Thymus (tissue), 11 donors: ENCODE measurements around the gene TDP1. TPM values are rescaled to one million over a fixed set of nuclear protein-coding genes. Genes with fewer than 3 reads are reported as not detected.

Experiments used
- DNase-seq, 9 donors: peaks; one replicate each; pipeline ENCODE4 v3.0.0-alpha.2; 2013; ENCODE audit warnings: low spot score in 9 of 9, low read depth in 6 of 9, missing footprints in 1 of 9
- H3K27ac ChIP-seq, 2 donors: one replicate each; pipeline ENCODE4 v1.5.1; 2013; ENCODE audit warnings: control low read depth in 1 of 2, low read depth in 1 of 2, low read length in 1 of 2, mild to moderate bottlenecking in 1 of 2, moderate library complexity in 1 of 2
- H3K27me3 ChIP-seq, 2 donors: one replicate each; pipeline ENCODE4 v1.5.1; 2013; ENCODE audit warnings: low read length in 1 of 2; ENCODE audit not compliant: control insufficient read depth in 2 of 2, insufficient read depth in 1 of 2
- H3K36me3 ChIP-seq, 2 donors: one replicate each; pipeline ENCODE4 v1.5.1; 2013; ENCODE audit warnings: low read length in 1 of 2, mild to moderate bottlenecking in 1 of 2, moderate library complexity in 1 of 2; ENCODE audit not compliant: control insufficient read depth in 2 of 2, insufficient read depth in 2 of 2
- H3K4me1 ChIP-seq, 2 donors: one replicate each; pipeline ENCODE4 v1.5.1; 2013; ENCODE audit warnings: low read length in 2 of 2; ENCODE audit not compliant: control insufficient read depth in 2 of 2, insufficient read depth in 2 of 2
- H3K4me3 ChIP-seq, 2 donors: one replicate each; pipeline ENCODE4 v1.5.1; 2013; ENCODE audit warnings: low read length in 2 of 2, control low read depth in 1 of 2, mild to moderate bottlenecking in 1 of 2
- H3K9me3 ChIP-seq, 2 donors: one replicate each; pipeline ENCODE4 v1.5.1; 2013; ENCODE audit warnings: low read length in 1 of 2, mild to moderate bottlenecking in 1 of 2; ENCODE audit not compliant: control insufficient read depth in 2 of 2, insufficient read depth in 1 of 2
- WGBS: extraction: QIAGEN DNeasy Blood & Tissue Kit; methylation state at CpG from one replicate; pipeline ENCODE4 v1.1.7; 2013; 5-methylcytosine and 5-hydroxymethylcytosine counted together
- polyA plus RNA-seq: library from polyadenylated mRNA; stranded (reverse); fragments of 200-250 nt; gene quantifications from one replicate; pipeline ENCODE4 v1.2.3, GENCODE V29; 2013
- total RNA-seq: library from RNA; stranded (reverse); fragments of 120-200 nt; gene quantifications from one replicate; pipeline ENCODE4 v1.2.4, GENCODE V29; 2013
- donor health status: healthy.

Gene TDP1
- total and polyA plus RNA-seq, 2 donors, result 12.5 to 31.4 TPM

DNA sequence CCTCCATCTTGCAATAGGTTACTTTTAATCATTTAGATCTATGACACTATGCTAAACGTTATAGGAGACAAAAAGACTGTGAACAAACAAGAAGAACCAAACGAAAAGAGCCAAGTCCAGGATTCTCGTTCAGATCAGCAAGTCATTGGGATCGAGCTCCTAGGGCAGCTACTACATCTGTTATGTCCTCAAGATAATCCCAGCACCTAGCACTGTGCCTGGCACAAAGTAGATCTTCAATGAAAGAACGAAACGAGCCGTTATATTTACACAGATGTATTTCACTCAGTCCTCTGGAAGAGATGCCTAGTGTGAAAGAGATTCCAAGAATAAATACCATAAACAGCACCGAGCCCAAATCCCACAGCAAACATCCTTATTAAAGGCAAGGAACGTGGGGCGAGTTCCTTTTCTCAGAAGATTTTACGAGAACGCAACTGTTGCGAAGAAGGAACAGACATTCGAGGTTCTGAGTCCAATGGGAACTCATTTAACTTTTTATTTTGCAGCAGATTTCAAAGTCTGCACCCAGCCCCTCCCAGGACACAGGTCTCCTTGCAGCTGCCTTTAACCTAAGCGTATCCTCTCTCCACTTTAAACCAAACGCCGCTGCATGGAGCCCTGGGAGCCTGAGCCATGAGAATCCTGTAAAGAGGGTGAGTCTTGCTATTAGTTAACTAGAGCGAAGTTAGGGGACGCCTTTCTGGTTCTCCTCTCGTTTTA lies 544 bp upstream of the TDP1 start:
- Histone ChIP-seq H3K36me3 (peaks cover 16 to 22% of the 10 kb centered on the region in 2 donors), H3K27ac (peak overlapping the region; percentile 64 to 82), H3K27me3 (no peaks in the 10 kb centered on the region), H3K4me1 (peaks cover 15 to 20% of the 10 kb centered on the region in 2 donors), H3K4me3 (peak overlapping the region; percentile 64 to 85), H3K9me3 (peaks cover 2 to 11% of the 10 kb centered on the region in 2 donors)
- DNase-seq, result no peak
- WGBS, result 3% methylated on average over 20 of the region's 20 CpGs

DNA sequence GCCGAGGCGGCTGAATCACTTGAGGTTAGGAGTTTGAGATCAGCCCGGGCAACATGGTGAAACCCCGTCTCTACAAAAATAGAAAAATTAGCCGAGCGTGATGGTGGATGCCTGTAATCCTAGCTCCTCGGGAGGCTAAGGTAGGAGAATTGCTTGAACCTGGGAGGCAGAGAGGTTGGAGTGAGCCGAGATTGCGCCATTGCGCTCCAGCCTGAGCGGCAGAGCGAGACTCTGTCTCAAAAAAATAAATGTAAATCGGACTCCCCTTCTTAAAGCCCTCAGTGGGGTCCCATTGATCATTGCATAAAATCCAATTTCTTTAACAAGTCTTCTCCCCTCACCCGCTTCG lies 908 bp downstream of the TDP1 start:
- H3K4me1 ChIP-seq, result peaks cover 20 to 21% of the 10 kb centered on the region in 2 donors
- H3K36me3 ChIP-seq, result peaks cover 11 to 19% of the 10 kb centered on the region in 2 donors
- DNase-seq, result no peak
- H3K27ac ChIP-seq, result peak overlapping the region; percentile 94 to 98
- H3K4me3 ChIP-seq, result peak overlapping the region; percentile 64 to 85
- H3K9me3 ChIP-seq, result peaks cover 2 to 11% of the 10 kb centered on the region in 2 donors
- no peaks in the 10 kb centered on the region for H3K27me3 ChIP-seq
- 56% methylated on average over 15 of the region's 15 CpGs for WGBS

DNA sequence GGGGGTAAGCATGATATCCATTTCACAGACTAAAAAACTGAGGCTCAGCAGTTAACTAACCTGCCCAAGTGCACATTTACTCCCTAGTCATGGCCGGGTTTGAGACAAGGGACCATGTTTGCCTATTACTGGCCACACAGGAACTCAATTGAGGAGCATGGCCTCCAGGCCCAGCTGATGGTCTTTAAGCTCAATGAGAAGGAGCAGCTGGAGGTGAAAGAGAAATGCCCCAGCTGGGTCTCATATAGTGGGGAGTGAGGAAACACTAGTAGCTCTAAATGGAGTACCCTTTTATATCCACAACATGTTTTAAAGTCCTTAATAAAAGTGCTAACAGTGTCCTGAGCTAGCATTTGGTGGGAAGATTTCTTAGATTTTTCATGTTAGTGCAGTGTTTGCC lies 1.6 kb downstream of the TDP1 start:
- no peak overlapping the region for H3K4me3 ChIP-seq
- no peaks in the 10 kb centered on the region for H3K27me3 ChIP-seq
- WGBS, result 95% methylated on average over 1 of the region's 1 CpG
- H3K9me3 ChIP-seq, result peaks cover 2 to 11% of the 10 kb centered on the region in 2 donors
- DNase-seq, result no peak
- peaks cover 12 to 23% of the 10 kb centered on the region in 2 donors for H3K36me3 ChIP-seq
- H3K4me1 ChIP-seq, result peaks cover 20 to 21% of the 10 kb centered on the region in 2 donors
- H3K27ac ChIP-seq, result no peak overlapping the region

DNA sequence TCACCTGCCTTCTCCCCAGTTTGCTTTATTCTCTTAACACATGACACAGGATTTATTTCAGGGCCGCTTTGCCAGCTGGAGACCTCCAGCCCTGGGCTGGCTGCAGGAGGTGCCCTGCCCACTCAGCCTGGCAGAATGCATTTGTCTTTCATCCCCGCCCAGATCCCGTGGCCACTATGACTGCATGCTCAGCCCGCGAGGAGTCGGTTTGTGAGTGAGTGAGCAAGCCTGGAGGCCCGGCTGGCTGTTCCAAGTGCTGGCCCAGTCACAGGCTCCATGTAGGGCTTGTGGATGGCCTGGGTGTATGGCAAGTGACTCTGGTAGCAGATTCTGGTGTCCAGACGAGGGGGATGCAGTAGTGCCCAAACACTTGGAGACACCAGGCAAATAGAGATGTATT lies 2.1 kb downstream of the TDP1 start:
- no peak overlapping the region for H3K27ac ChIP-seq
- DNase-seq, result no peak
- H3K9me3 ChIP-seq, result peaks cover 2 to 11% of the 10 kb centered on the region in 2 donors
- WGBS, result 98% methylated on average over 8 of the region's 8 CpGs
- no peaks in the 10 kb centered on the region for H3K27me3 ChIP-seq
- H3K4me3 ChIP-seq, result no peak overlapping the region
- H3K4me1 ChIP-seq, result peaks cover 20 to 21% of the 10 kb centered on the region in 2 donors
- peaks cover 14 to 26% of the 10 kb centered on the region in 2 donors for H3K36me3 ChIP-seq

DNA sequence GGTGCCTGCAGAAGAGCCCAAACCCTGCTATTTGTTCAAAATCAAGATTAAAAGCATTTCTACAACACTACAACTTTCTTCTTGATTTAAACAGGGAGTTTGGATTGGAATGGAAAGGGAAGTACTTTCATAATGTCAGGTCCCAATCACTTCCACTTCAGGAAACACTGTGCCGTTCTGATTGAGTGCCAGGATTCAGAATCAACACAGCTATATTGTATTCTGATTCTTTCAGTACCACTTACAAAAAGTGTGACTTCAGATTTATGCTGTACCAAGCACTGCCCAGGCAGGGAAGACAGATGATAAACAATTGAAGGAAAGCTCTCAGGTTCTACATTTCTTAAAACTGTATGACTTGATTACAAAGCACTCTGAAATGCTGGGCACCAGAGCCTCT lies 3.2 kb downstream of the TDP1 start:
- H3K27ac ChIP-seq, result no peak overlapping the region
- DNase-seq, result no peak
- H3K4me3 ChIP-seq, result no peak overlapping the region
- peaks cover 20 to 21% of the 10 kb centered on the region in 2 donors for H3K4me1 ChIP-seq
- peaks cover 2 to 11% of the 10 kb centered on the region in 2 donors for H3K9me3 ChIP-seq
- H3K36me3 ChIP-seq, result peaks cover 25 to 38% of the 10 kb centered on the region in 2 donors
- 91% methylated on average over 1 of the region's 1 CpG for WGBS
- no peaks in the 10 kb centered on the region for H3K27me3 ChIP-seq

DNA sequence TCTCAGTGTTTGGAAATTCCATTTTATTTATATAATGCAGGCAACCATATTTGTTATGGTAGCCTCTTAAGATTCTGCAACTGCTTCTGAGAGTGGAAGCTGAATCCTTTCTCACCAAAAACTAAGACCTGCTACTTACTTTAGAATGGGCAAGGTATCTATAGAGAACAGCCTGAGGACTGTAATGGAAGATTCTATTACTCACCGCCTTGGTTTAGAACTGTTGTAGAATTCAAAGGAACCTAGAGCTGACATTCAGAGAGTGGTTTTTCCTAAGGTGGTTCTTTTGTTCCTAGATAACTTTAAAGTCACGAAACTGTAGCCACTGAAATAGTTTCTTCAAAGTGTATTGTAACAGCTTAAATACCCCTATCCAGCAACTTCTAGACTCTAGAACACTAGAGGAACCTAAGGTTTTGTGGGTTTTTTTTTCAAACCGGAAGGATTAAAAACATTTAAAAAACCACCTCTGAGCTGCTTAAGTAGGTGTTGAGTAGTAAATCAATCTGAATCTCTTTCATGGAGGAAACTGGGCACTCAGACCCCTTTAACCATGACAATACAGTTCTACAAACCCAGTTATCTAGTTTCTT lies 4.2 kb downstream of the TDP1 start:
- peak in 3 of 9 donors; percentile 8 to 68 (median 18) for DNase-seq
- WGBS, result 25% methylated on average over 3 of the region's 3 CpGs
- Histone ChIP-seq H3K9me3 (peaks cover 2 to 11% of the 10 kb centered on the region in 2 donors), H3K36me3 (peaks cover 30 to 47% of the 10 kb centered on the region in 2 donors), H3K27ac (peak overlapping the region in 1 of 2 donors; percentile 25), H3K27me3 (no peaks in the 10 kb centered on the region), H3K4me3 (no peak overlapping the region), H3K4me1 (peaks cover 15 to 17% of the 10 kb centered on the region in 2 donors)

DNA sequence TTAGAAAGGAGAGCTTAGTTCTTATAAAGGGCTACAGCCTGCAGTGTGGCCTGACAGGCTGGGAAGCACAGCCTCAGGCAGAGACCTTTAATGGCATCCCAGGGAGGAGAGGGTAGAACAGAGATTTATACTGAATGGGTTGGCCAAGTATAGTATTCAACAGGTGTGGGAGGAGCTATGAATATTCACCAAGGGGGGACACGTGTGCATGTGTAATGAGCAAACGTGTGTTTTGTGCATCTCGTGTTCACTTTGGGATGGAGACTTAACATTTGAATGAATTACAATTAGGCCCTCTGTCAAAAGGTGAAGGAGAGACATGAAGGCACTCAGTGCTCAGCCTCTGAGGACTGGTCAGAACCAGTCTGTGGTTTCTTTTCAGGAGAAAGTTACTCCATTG lies 5.2 kb downstream of the TDP1 start:
- H3K36me3 ChIP-seq, result peaks cover 35 to 52% of the 10 kb centered on the region in 2 donors
- 98% methylated on average over 3 of the region's 3 CpGs for WGBS
- H3K4me3 ChIP-seq, result no peak overlapping the region
- no peak for DNase-seq
- peaks cover 2 to 11% of the 10 kb centered on the region in 2 donors for H3K9me3 ChIP-seq
- H3K27ac ChIP-seq, result peak overlapping the region in 1 of 2 donors; percentile 0
- H3K27me3 ChIP-seq, result no peaks in the 10 kb centered on the region
- peaks cover 15 to 17% of the 10 kb centered on the region in 2 donors for H3K4me1 ChIP-seq

DNA sequence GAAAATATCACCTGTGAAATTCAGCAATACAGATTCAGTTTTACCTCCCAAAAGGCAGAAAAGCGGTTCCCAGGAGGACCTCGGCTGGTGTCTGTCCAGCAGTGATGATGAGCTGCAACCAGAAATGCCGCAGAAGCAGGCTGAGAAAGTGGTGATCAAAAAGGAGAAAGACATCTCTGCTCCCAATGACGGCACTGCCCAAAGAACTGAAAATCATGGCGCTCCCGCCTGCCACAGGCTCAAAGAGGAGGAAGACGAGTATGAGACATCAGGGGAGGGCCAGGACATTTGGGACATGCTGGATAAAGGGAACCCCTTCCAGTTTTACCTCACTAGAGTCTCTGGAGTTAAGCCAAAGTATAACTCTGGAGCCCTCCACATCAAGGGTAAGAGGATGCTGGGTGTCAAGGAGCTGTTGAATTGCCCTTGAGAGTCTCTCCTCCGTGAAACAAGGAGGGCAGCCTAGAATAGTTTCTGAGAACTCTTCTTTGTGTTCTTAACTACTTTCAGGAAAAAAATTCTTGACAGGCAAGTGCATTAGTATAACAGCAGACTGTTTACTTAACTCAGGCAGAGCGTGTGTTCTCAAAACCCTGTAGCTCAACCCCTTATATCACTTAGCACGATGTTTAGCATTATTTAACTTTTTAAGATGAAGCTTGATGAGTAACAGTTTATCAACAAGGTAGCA lies 7.7 kb downstream of the TDP1 start:
- H3K27ac ChIP-seq, result no peak overlapping the region
- no peak overlapping the region for H3K4me3 ChIP-seq
- peaks cover 41 to 62% of the 10 kb centered on the region in 2 donors for H3K36me3 ChIP-seq
- H3K27me3 ChIP-seq, result no peaks in the 10 kb centered on the region
- 98% methylated on average over 10 of the region's 10 CpGs for WGBS
- peaks cover 0 to 8% of the 10 kb centered on the region in 2 donors for H3K4me1 ChIP-seq
- no peak for DNase-seq
- H3K9me3 ChIP-seq, result peaks cover 0 to 2% of the 10 kb centered on the region in 2 donors

DNA sequence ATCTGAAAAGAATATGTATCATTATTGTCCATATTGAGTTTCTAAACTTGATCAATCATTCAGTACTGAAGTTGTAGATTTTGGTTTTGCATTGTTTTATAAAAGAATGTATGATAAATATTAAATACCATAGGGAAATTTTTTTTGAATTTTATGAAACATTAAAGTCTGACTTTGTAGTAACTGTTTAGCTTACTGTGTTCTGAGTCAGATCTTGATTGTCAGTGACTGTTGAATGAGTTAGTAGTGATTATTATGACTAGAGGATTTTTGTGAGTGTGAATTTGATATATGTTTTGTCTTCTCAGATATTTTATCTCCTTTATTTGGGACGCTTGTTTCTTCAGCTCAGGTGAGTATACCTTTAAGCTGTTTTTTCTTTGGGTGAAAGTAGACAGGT lies 10.1 kb downstream of the TDP1 start:
- Histone ChIP-seq H3K9me3 (no peaks in the 10 kb centered on the region), H3K4me3 (no peak overlapping the region), H3K36me3 (peaks cover 53 to 71% of the 10 kb centered on the region in 2 donors), H3K27ac (no peak overlapping the region), H3K27me3 (no peaks in the 10 kb centered on the region), H3K4me1 (no peaks in the 10 kb centered on the region)
- WGBS, result 93% methylated on average over 1 of the region's 1 CpG
- no peak for DNase-seq
